Effector memory CD4-positive, alpha-beta T cell (primary cell): ENCODE measurements around the gene NRP2.
A peak's percentile ranks its signal among the peaks of the same experiment; 100 is the strongest.

Source experiments
- DNase-seq, 3 donors: peaks; one replicate each; pipeline ENCODE4 v3.0.0-alpha.2; 2020
- H3K27ac ChIP-seq: 2 replicates; pipeline ENCODE4 v1.7.0; 2013; ENCODE audit warnings: mild to moderate bottlenecking, low read length, moderate library complexity; ENCODE audit not compliant: insufficient read depth, poor library complexity, severe bottlenecking
- H3K27me3 ChIP-seq: replicated peaks from 2 replicates; pipeline ENCODE4 v1.7.0; 2013; ENCODE audit warnings: mild to moderate bottlenecking, low read length; ENCODE audit not compliant: insufficient read depth, control insufficient read depth, poor library complexity, severe bottlenecking
- H3K36me3 ChIP-seq: 2 replicates; pipeline ENCODE4 v1.7.0; 2013; ENCODE audit warnings: mild to moderate bottlenecking, low read length, moderate library complexity; ENCODE audit not compliant: control insufficient read depth, insufficient read depth
- H3K4me1 ChIP-seq: 2 replicates; pipeline ENCODE4 v1.7.0; 2013; ENCODE audit warnings: low read length, mild to moderate bottlenecking; ENCODE audit not compliant: control insufficient read depth, insufficient read depth, poor library complexity, severe bottlenecking
- H3K4me3 ChIP-seq: 2 replicates; pipeline ENCODE4 v1.7.0; 2013; ENCODE audit warnings: low read length, low read depth, mild to moderate bottlenecking; ENCODE audit not compliant: insufficient read depth, poor library complexity, severe bottlenecking
- H3K9me3 ChIP-seq: 2 replicates; pipeline ENCODE4 v1.7.0; 2013; ENCODE audit warnings: mild to moderate bottlenecking, low read length, moderate library complexity; ENCODE audit not compliant: control insufficient read depth

NRP2 gene

DNA sequence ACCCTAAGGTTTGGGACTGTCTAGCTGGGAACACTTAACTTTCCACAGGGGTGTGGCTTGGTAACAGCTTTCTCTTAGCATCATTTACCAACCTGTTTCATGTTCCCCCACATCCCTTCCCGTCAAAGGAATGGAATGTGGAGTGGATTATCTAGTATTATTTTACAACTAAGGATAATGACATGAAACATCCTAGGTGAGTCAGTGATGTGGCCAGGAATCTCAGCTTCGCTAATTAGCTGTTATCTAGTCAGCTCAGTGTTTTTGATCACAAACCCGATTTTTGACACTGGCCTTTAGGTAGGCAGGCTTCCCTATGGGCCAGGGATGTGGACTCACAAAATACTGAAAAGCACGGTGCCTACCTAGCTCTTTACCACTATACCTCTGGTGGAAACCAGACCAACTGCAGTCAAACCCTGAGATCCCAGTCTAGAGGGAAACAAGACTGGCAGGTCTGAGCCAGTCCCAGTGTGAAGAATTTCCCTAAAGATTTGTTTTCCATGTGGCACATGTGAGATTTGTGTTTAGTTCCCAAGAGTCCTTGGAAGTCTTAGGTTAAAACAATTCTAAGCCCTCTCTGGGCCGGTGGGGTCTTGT lies 2.8 kb upstream of the NRP2 start:
- H3K27ac ChIP-seq: no peak overlapping the region
- H3K4me3 ChIP-seq: no peak overlapping the region
- peaks cover 7% of the 10 kb centered on the region for H3K4me1 ChIP-seq

GRCh38 chr2:205680067-205680466 lies 2.2 kb upstream of the NRP2 start:
- no peak overlapping the region for H3K27ac ChIP-seq
- no peaks in the 10 kb centered on the region for H3K36me3 ChIP-seq
- no peak overlapping the region for H3K4me3 ChIP-seq
- H3K4me1 ChIP-seq: peaks cover 7% of the 10 kb centered on the region
- DNase-seq: peak in 1 of 3 donors; percentile 8
- H3K9me3 ChIP-seq: no peaks in the 10 kb centered on the region
- H3K27me3 ChIP-seq: peaks cover 25% of the 10 kb centered on the region

More for the DNA sequence above, 2.8 kb upstream of the NRP2 start:
- Histone ChIP-seq H3K27me3 (peaks cover 25% of the 10 kb centered on the region), H3K36me3 (no peaks in the 10 kb centered on the region), H3K9me3 (no peaks in the 10 kb centered on the region)
- DNase-seq: no peak

- Histone ChIP-seq H3K27me3 (peaks cover 29% of the 10 kb centered on the region), H3K27ac (no peak overlapping the region), H3K36me3 (no peaks in the 10 kb centered on the region), H3K9me3 (no peaks in the 10 kb centered on the region), H3K4me3 (no peak overlapping the region), H3K4me1 (peaks cover 12% of the 10 kb centered on the region)
- DNase-seq: no peak
Observed at GRCh38 chr2:205680903-205681302, 1.4 kb upstream of the NRP2 start.

- peak overlapping the region; percentile 60 for H3K4me3 ChIP-seq
- peaks cover 36% of the 10 kb centered on the region for H3K27me3 ChIP-seq
- DNase-seq: no peak
- H3K27ac ChIP-seq: no peak overlapping the region
- no peaks in the 10 kb centered on the region for H3K9me3 ChIP-seq
- H3K36me3 ChIP-seq: no peaks in the 10 kb centered on the region
- peaks cover 17% of the 10 kb centered on the region for H3K4me1 ChIP-seq
Observed at GRCh38 chr2:205681401-205682238, 681 bp upstream of the NRP2 start.

DNA sequence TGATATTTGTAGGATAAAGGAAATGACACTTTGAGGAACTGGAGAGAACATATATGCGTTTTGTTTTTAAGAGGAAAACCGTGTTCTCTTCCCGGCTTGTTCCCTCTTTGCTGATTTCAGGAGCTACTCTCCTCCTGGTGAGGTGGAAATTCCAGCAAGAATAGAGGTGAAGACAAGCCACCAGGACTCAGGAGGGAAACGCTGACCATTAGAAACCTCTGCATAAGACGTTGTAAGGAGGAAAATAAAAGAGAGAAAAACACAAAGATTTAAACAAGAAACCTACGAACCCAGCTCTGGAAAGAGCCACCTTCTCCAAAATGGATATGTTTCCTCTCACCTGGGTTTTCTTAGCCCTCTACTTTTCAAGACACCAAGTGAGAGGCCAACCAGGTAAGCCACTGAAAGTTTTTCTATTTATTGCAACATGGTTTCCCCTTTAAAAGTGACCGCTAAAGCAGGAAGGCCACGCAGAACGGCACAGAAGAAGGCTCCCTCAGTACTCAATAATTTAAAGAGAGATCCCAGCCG lies 735 bp downstream of the NRP2 start:
- H3K9me3 ChIP-seq: no peaks in the 10 kb centered on the region
- no peaks in the 10 kb centered on the region for H3K36me3 ChIP-seq
- H3K27me3 ChIP-seq: peaks cover 36% of the 10 kb centered on the region
- DNase-seq: no peak
- H3K27ac ChIP-seq: no peak overlapping the region
- H3K4me1 ChIP-seq: peaks cover 17% of the 10 kb centered on the region
- H3K4me3 ChIP-seq: peak overlapping the region; percentile 60

GRCh38 chr2:205683502-205684367 lies 1.4 kb downstream of the NRP2 start:
- Histone ChIP-seq H3K27ac (no peak overlapping the region), H3K9me3 (no peaks in the 10 kb centered on the region), H3K36me3 (no peaks in the 10 kb centered on the region), H3K27me3 (peaks cover 36% of the 10 kb centered on the region), H3K4me3 (no peak overlapping the region), H3K4me1 (peaks cover 17% of the 10 kb centered on the region)
- no peak for DNase-seq

GRCh38 chr2:205684871-205685313 lies 2.6 kb downstream of the NRP2 start:
- H3K27ac ChIP-seq: no peak overlapping the region
- no peaks in the 10 kb centered on the region for H3K36me3 ChIP-seq
- DNase-seq: no peak
- H3K9me3 ChIP-seq: no peaks in the 10 kb centered on the region
- peaks cover 36% of the 10 kb centered on the region for H3K27me3 ChIP-seq
- H3K4me3 ChIP-seq: no peak overlapping the region
- H3K4me1 ChIP-seq: peaks cover 17% of the 10 kb centered on the region

- Histone ChIP-seq H3K27me3 (peaks cover 36% of the 10 kb centered on the region), H3K27ac (no peak overlapping the region), H3K36me3 (no peaks in the 10 kb centered on the region), H3K9me3 (no peaks in the 10 kb centered on the region), H3K4me1 (peaks cover 17% of the 10 kb centered on the region), H3K4me3 (peak overlapping the region; percentile 22)
- DNase-seq: no peak
Observed at GRCh38 chr2:205685314-205686055, 3.2 kb downstream of the NRP2 start.

- no peaks in the 10 kb centered on the region for H3K36me3 ChIP-seq
- peak overlapping the region; percentile 22 for H3K4me3 ChIP-seq
- H3K27me3 ChIP-seq: peaks cover 36% of the 10 kb centered on the region
- H3K9me3 ChIP-seq: no peaks in the 10 kb centered on the region
- no peak overlapping the region for H3K27ac ChIP-seq
- DNase-seq: no peak
- peaks cover 17% of the 10 kb centered on the region for H3K4me1 ChIP-seq
Observed at GRCh38 chr2:205686056-205686782, 3.9 kb downstream of the NRP2 start.
